ENCODE results near the gene OR1F1.
"Not testable (repeated sequence)": the region's sequence is repeated elsewhere in the genome, so short reads cannot be mapped to it uniquely, and the experiment has no call there.

Gene OR1F1

DNA sequence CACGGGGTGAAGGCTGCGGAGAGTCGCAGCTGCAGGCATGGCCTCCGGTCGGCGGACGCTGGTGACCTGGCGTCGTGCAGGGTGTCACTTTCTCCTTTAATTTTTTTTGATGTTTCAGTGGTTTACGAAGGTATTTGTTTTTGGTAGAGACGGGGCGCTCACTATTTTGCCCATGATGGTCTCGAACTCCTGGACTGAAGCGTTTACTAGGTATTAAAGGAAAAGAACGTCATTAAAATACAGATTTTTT lies 36.1 kb upstream of the OR1F1 start:
- no peak for DNase-seq

DNA sequence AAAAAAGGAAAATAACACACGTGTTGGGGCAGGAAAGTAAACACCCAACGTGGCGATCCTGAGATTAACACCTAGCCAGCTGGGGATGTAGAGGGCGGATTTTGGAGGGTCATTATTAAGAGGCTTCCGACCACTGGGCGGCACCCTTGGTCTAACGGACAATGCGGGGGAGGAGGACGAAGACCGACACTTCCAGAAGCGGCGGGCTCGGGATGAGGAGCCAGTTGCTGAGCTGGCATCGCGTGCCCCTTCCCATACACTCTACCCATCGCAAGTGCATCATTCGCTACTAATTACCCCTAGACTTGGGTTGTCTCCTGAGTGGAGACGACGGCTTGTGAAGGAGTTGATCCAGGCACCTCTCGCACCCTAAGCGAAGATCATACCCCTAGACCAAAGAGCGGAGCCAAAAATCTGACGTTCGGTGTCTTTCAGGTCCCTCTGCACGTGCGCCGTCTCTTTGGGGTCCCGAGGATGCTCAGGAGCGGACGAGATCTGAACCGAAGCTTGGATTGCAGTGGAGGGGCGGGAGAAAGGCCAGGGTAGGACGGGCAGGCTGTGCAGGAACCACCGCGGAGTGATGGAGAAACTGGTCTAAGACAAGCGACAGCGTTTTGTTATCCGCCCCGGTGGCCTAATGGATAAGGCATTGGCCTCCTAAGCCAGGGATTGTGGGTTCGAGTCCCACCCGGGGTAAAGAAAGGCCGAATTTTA lies 35.6 kb upstream of the OR1F1 start:
- peak; percentile 70 to 84 for DNase-seq

DNA sequence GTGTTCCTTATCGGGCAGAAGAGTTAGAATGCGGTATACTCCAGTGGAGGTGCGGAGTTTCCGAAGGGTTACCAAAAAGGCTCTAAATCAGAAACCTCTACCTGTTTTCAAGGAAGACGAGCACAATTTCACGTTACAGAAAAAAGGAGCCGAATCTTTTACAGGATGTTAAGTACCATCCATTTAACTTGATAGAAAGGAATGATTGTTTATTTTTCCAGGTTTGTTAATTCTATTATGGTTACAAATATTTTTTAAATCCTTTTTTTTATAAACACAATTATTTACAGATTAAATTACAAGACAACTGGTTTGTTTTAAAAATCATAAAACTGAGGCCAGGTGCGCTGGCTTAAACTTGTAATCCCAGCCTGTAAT lies 35.0 kb upstream of the OR1F1 start:
- DNase-seq: no peak

DNA sequence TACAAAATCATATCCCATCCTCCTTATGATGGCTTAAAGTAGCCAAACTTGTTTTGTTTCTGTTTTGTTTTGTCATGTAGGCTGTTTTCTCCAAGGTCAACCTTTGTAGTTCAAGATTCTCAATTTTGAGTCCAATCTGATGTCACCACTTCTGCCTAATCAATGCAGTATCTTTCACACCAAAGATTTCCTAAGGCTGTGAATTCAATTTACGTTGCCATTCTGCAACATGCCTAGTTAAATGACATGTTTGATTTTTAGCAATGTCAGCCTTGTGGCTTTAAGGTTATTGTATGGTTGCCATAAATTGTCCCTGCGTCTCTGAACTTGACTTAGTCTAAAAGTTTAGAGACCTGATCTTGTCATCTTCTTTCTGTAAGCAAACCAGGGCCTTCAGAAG lies 32.8 kb upstream of the OR1F1 start:
- no peak for DNase-seq

DNA sequence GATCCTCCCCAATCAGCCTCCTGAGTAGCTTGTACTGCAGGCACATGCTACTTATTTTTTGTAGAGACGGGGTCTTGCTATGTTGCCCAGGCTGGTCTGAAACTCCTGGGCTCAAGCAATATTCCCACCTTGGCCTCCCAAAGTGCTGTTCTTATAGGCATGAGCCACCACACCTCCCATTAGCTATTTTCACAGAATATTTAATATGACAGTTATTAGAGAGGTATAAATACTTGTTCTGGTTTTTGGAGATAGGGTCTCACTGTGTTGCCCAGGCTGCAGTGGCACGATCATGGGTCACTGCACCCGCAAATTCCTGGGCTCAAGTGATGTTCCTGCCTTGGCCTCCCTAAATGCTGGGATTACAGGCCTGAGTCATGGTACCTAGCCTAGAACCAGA lies 32.0 kb upstream of the OR1F1 start:
- DNase-seq: no peak

DNA sequence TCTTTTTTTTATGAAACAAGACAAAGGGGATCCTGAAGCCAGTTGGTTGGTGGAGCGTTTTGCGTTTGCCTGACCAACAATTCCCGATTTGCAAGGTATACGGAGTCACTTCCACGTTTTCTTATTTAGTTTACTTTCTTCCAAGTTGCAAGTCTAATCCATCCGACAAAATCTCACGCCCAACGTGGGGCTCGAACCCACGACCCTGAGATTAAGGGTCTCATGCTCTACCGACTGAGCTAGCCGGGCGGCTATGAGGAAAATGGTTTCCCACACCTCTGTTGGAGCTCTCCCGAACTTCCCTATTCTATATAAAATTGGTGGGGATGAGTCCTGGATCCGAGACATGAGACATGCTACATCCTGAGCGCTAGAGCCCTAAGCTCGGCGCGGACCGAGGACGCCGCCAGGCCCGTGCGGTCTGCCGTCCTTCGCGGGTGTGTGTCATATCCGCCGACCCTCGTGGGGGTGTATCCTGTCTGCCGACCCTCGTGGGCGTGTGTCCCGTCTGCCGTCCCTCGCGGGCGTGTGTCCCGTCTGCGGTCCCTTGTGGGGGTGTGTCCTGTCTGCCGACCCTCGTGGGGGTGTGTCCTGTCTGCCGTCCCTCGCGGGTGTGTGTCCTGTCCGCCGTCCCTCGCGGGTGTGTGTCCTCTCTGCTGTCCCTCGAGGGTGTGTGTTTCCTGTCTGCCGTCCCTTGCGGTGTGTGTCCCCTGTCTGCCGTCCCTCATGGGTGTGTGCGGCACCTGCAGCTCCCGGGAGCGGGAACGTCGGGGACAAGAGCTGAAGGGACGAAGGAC lies 30.6 kb upstream of the OR1F1 start:
- peak; percentile 37 to 52 for DNase-seq

DNA sequence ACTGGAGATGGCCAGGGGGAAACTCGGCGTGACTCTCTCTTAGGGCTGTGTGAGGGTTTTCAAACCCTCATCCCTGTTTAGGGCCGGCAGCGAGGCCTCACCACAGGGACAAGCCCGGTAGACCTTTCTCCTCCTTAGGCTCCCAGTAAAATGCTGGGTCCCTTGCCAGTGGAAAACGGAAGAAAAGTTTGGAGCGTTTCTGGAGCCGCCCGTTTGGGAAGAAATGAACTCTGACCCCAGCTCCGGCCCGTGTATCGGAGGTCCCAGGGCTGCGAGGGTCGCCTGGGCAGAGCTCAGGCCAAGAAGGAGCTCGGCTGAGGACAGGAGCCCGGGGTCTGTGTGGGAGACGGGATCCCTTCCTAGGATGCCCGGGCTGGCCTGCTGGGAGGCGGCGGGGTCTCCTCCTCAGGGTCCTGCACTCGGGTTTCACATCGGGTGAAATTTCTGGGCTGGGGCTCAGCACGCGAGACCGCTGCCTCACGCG lies 29.9 kb upstream of the OR1F1 start:
- DNase-seq: no peak

DNA sequence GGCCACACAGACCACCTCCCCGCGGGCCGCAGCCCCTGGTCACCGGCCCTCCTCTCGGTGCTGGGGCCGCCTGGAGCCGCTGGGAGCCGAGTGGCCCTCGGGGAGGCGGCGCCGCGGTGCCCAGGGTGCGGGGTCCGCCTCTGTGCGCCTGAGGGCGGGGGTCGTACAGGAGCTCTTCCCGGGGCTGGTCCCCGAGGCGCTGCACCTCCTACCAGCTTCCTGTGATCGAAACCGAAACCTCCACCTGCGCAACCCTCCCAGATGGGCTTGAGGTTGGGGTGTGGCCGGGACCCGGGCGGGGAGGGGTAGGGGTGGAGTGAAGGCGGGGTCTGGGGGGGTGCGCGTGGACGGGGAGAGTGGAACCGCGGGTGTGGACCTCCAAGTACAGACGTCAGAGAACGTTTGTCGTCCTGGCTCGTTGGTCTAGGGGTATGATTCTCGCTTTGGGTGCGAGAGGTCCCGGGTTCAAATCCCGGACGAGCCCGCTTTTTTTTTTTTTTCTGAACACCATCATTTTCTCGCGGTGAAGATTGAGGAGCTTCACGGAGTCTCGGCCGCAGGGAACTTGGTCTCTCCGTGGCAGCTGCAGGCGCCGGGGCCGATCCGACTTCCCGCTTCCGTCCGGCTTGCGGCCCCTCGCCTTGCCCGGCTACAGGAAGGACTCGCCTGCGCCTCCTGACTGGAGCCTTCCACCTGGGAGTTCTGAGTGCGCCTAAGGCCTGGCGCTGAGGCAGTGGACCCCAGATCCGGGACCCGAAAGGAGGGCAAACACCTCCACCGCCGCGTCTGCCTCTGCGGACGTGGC lies 29.3 kb upstream of the OR1F1 start:
- peak; percentile 96 for DNase-seq

DNA sequence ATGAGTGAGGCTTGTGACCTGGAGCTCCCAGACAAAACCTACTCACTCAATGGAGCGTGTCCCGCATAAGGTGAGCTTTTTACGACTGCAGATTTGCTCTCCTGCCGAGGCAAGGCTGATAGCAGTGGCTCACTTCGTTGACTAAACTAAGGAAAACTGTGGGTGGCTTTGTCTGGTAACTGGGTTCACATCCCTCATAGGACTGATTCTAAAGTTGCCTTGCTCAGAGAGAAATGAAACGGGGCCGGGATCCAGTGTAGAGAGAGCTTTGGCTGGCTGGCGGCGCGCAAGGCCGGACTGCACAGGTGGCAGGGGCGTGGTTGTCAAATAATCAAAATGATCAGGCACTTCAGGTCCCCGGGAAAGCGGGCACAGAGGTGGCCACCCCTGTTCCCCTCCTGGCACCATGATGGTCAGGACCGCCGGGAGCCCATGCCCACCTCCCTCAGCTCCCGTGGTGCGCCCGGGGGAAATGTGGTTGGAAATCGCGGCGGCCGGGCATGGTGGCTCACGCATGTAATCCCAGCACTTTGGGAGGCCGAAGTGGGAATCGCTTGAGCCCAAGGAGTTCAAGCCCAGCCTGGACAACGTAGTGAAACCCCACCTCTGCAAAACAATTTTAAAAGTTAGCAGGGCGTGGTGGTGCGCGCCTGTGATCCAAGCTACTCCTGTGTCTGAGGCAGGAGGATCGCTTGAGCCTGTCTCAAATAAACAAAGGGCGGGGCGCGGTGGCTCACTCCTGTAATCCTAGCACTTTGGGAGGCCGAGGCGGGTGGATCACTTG lies 26.6 kb upstream of the OR1F1 start:
- no peak for DNase-seq

DNA sequence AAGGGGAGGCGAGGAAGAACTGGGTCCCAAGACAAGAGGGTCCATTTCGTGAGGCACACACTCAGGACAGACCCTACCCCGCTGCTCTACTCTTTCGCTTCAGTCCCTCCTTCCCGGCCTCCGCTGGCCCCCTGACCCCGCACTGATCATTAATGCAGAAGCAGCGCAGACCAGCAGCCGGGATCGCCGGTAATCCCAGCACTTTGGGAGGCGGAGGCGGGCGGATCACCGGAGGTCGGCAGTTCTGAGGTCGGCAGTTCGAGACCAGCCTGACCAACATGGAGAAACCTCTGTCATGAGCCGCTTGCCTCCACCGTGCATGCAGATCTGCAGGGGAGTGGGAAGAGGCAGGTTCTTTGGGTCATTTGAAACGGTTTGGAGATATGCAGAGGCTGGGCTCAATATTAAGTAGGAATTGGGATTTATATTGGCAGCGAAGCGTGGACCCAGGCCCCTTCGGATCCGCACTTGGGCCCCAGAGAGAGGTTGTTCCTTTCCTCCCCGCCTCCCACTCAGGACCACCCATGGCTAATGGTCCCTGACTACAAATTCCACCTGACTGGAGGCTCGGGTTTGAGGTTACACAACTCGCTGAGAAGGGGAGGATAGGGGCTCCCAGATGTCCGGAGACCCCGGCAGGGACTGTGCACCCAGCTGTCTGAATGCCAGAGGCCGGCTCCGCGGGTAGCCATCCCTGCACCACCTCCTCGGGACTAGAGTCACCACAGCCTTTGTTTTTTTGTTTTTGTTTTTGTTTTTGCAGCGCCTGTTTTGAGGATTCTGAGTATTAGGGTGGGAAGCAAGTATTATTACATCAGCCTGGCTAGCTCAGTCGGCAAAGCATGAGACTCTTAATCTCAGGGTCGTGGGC lies 23.6 kb upstream of the OR1F1 start:
- DNase-seq: no peak

DNA sequence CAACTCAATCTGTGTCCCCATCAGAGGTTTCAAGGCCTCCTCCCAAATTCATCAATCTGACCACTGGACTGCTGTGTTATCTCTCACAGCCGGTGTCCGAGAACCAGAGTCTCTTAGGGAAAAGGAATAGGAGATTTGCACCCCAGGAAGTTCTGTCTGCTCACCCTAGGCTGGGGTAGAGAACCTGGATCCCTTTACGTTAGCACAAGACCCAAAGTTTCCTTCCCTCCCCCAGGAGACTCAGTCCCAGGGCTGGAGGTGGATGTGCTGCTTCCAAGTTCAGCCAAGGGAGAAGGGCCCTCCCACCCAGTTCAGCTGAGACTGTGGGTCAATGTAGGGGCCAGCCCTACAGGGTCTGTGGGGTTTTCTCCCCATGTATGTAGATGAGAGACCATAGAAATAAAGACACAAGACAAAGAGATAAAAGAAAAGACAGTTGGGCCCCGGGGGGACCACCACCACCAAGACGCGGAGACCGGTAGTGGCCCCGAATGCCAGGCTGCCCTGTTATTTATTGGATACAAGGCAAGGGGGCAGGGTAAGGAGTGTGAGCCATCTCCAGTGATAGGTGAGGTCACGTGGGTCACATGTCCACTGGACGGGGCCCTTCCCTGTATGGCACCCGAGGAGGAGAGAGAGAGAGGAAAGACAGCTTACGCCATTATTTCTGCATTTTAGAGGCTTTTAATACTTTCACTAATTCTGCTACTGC lies 22.7 kb upstream of the OR1F1 start:
- no peak for DNase-seq

DNA sequence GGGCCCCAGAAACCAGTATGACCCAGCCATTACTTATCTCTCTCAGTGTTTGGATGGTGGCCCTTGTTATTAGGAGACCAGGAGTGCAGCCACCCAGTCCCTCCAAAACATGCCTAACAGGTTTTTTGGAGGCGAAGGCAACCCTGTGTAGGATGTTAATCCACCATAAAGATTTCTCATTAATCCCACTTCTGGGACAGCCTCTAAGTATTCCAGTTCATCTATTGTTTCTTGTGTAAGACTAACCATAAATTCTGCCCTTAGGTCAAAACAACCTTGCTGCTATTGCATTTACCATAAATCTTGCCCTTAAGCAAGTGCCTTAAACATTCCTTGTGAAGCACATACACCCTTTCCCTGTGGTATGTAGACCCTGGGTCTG lies 21.5 kb upstream of the OR1F1 start:
- DNase-seq: no peak

DNA sequence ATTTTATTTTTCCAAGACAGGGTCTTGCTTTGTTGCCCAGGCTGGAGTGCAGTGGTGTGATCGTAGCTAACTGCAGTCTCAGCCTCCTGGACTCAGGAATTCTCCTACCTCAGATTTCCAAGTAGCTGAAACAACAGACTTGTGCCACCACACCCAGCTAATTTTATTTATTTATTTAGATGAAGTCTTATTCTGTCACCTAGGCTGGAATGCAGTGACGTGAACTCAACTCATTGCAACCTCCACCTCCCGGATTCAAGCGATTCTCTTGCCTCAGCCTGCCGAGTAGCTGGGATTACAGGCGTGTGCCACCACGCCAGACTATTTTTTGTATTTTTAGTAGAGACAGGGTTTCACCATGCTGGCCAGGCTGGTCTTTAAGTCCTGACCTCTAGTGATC lies 19.3 kb upstream of the OR1F1 start:
- DNase-seq: not testable (repeated sequence)

DNA sequence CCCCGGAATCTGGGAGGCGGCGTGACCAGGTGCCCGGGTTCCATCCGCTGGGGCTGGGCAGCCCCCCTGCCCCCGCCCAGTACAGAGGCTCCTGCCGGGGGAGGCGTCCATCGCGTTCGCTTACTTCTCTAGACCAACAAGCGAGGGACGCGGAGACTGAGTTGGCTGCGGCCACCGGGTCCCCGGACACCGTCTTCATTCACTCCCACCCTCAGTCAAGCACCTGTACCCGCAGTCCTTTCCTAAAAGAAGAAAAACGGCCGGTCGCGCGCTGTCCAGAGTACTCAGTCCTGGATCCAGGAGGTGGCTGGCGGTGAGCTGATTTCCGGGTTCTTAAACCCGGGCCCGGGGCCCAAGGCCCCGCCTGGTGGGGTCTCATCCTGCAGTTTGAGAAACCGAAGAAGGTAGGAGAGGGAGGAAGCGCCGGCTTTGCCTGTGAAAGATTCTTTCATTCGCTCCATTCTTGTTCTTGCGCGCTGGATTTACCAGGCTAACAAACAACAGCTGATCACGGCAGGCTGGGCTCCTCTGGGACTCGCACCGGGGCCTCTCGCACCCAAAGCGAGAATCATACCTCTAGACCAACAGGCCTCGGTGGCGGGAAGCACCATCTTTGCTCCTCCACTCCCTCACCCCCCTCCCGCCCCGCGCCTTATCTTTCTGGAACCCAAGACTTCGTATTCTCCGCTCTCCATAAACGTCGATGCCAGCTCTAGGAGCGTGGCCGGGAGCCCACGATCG lies 17.4 kb upstream of the OR1F1 start:
- no peak for DNase-seq

DNA sequence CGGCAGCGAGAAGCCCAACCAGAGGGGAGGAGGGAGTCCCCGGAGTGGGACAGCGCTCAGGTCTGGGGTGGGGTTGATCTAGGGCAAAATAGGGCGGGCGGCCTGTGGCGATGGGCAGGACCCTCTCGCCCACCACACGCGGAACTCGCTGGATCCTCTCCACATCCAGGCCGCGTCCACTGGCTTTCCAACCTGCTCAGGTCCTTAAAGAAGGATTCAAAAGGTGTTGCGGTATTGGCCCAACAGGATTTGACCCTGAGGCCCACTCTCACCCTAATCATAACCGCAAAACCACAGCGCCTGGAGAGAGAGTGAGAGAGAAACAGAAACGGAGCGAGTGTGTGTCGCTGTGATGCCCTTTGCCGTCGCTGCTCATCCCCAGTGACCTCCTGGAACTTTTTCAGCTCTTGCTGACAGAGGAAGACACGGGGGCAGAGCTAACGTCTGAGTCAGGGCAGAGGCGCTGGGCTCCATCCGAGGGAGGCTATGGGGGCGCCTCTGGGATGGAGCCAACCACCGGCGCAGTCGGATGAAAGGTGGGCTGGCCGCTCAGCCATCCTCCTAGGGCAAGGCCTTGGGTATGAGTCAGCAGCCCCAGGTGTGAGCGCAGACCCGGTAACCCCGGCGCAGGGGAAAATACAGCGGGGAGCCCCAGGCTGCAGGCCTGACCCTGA lies 16.7 kb upstream of the OR1F1 start:
- peak; percentile 64 to 78 for DNase-seq

DNA sequence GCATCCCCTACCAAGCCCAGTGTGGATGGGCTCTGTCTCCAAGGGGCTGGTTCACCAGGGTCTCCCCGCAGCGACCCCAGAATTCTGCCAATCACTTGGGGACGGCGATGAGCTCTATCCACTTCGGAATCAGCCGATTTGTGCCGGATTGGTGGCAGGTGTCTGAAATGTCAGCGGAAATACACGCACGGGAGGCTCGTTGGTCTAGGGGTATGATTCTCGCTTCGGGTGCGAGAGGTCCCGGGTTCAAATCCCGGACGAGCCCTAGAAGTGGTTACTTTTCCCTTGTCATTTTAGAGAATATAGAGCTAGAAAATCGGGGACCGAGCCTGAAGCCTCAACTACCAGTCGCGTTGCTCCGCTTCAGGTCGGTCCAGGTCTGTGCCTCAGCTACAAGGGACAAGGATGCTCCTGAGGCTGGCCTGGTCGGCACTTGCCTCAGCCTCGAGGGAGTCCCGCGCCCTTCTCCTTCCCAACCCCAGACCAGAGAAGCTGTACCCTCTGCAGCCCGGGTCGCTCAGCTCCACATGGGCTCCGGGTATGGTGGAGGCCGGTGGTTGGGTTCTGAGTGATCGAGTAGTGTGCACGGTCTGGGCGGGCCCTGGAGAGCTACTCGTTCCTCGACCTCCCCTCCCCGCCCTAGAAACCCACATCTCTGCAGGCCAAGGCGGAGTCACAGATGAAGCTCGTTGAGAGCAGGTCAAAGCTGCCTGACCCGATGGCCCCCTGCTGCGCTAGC lies 16.0 kb upstream of the OR1F1 start:
- peak in 1 of 2 donors; percentile 53 for DNase-seq

DNA sequence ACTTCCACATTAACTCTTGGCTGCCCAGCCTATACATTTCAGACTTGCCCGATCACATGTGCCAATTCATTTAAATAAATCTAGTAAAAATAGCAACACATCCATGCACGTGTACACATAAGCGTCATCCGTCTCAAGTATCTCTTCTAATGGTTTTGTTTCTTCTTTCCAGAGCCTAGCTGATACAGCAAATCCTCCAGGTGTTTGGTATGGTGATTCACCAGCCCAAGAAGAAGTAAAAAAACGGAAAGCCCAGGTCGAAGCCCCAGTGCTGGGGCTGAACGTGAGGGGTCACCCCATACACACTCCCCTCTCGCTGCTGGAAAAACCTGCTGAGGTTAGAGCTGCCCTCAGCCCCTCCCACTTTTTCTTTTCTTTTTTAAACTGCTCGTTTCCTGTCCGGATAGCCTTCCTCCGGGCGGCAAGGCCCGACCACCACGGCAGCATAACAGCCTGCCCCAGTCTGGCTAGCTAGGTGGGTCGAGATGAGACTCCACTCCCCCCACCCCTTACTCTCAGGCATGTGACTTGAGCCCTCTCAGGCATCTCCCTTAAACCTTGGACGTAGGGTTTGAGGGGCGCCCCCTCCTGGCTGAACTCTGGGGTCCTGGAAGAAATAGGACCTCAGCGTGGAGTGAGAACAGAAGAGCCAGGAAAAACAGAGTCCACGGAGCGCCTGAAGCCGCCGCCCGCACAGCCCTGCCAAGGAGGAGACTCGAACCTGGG lies 13.9 kb upstream of the OR1F1 start:
- no peak for DNase-seq

DNA sequence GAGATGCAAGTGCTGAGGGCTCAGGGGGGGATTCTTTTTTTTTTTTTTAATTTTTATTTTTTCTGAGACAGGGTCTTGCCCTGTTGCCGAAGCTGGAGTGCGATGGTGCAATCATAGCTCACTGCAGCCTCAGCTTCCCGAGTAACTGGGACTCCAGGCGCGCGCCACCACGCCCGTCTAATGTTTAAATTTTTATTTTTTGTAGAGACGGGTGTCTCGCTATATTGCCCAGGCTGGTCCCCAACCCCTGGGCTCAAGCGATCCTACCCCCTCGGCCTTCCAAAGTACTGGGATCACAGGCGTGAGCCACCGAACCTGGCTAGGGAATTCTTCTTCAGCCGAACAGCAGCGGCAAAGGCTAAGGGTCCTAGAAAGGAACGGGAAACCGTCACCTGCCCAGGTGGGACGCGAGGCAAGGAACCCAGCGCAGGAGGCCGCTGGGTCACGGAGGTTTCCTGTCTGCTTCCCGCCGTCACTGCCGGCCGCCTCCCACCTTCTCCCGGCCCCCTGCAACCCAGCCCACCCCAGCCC lies 13.3 kb upstream of the OR1F1 start:
- no peak for DNase-seq
